OCI-LY3 (cell line): ENCODE data around the gene KLHDC2.

Experiments used
- EZH2phosphoT487 ChIP-seq: fragments of 200-600 bp; shearing (Covaris generic); IDR thresholded peaks from 2 replicates; pipeline ENCODE4 v1.6.1; 2018; ENCODE audit warnings: antibody characterized with exemption, mixed run types, low read depth
- TF ChIP-seq, protein P1 (sequence below): fragments of 200-600, 300-600 bp; sonication (generic); IDR thresholded peaks from 2 replicates; pipeline ENCODE4 v1.5.1; 2014; ENCODE audit warnings: antibody characterized with exemption, low read length, low read depth

DNA sequence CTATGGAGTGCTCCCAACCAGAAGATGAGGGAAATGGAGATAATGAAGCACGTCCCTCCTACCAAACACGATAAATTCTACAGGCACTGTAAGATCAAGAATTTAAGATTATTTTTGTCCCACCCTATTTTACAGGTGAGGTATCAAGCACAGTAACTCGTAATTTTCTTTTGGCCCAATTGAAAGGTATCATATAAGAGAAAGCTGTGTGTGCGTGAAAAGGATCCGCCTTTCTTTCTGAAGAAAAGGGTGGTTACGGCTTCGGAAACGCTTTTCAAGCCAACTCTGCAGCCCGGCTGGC is 733 bp upstream of the KLHDC2 start:
- TF ChIP-seq, protein P1, sequence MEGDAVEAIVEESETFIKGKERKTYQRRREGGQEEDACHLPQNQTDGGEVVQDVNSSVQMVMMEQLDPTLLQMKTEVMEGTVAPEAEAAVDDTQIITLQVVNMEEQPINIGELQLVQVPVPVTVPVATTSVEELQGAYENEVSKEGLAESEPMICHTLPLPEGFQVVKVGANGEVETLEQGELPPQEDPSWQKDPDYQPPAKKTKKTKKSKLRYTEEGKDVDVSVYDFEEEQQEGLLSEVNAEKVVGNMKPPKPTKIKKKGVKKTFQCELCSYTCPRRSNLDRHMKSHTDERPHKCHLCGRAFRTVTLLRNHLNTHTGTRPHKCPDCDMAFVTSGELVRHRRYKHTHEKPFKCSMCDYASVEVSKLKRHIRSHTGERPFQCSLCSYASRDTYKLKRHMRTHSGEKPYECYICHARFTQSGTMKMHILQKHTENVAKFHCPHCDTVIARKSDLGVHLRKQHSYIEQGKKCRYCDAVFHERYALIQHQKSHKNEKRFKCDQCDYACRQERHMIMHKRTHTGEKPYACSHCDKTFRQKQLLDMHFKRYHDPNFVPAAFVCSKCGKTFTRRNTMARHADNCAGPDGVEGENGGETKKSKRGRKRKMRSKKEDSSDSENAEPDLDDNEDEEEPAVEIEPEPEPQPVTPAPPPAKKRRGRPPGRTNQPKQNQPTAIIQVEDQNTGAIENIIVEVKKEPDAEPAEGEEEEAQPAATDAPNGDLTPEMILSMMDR = no peak
- no peak for TF ChIP-seq EZH2phosphoT487
